Bone marrow (tissue), 2 donors: ENCODE data around the gene MYOM3.
"Not testable (repeated sequence)": the region's sequence is repeated elsewhere in the genome, so short reads cannot be mapped to it uniquely, and the experiment has no call there.

Source experiments
- DNase-seq, 2 donors: peaks; one replicate each; lab custom pipeline; 2025; lab: John Stamatoyannopoulos, UW

The MYOM3 gene

DNA sequence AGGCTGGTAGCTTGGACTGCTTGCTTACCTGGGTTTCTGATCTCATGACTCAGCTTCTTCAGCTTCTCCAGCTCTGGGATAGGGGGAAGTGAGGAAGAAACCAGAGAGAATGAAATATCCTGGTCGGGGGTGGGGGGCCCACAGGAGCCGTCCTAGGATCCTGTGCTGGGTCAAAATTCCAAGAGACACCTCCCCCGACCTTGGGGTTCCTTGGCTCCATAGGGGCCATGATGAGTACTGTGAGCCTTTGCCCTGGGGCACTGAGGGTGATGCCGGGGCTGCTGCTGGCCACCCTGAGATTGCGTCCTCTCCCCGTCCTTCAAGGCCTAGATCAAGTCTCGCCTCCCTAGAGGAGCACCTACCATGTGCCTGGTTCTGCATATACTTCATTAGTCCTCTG lies 40.0 kb downstream of the MYOM3 start:
- DNase-seq = no peak

DNA sequence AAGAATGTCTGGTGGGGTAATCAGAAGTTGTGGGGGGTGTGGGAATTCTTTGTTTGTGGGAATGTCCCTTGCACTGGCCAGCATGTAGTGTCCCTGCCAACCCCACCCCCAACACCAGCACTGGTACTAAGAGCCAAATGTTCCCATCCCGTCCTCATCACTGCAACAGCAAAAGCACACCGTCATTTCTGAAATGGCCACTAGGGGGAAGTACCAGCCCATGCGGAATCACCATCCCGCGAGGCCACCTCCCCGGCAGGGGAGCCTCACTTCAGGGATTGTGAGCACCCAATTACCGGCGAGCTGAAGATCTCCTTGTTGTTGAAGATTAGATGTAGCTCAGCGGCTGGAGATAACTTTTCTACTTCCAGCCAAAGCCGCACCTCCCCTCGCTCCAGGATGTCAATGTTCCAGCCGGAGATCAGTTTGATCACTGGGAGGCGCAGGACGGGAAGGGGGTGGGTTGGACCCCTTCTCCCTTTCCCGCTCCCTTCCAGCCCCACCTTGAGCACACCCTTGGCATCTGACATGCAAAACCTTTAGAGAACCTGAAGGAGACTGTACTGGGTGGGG lies 41.0 kb downstream of the MYOM3 start:
- DNase-seq = peak; percentile 14 to 76

- no peak for DNase-seq
Measured at GRCh38 chr1:24069817-24070216, 42.1 kb downstream of the MYOM3 start.

GRCh38 chr1:24067978-24068377 lies 44.0 kb downstream of the MYOM3 start:
- DNase-seq = no peak

- DNase-seq = no peak
Measured at GRCh38 chr1:24065304-24065703, 46.6 kb downstream of the MYOM3 start.

DNA sequence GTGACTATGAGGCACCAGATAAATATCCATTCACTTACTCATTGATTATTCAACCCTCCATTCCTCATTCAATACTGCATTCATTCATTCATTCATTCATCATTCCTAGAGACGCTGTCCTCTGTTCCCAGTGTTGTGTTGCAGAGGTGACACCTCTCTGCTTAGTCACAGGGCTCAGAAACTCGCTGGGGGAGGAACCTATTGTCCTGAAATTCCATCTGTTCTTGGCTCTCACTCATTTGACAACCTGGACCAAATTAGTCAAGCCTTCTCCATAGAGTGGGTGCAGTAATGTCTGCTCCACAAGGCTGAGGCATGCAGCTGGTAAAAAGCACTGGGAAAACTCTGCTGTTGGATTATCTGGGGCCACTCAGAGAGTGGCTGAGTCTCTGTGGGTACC lies 49.7 kb downstream of the MYOM3 start:
- DNase-seq = no peak

DNA sequence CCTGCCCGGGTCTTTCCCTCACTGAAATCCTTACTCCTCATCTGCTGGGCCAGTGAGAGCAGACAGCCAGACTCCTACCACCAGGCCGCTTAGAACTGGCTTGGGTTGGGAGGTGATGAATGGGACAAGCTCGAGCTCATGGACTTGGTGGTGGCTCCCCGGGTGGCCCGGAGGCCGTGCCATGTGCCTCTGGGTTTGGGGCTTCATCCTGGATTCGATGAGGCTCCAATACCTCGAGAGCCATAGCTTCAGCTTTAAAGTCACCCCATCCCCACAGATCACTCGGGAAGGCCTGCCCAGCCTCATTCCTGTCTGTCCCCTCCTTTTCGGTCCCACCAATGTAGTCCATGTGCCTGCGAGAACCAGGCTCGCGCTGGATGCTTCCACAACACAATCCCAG lies 51.5 kb downstream of the MYOM3 start:
- no peak for DNase-seq

DNA sequence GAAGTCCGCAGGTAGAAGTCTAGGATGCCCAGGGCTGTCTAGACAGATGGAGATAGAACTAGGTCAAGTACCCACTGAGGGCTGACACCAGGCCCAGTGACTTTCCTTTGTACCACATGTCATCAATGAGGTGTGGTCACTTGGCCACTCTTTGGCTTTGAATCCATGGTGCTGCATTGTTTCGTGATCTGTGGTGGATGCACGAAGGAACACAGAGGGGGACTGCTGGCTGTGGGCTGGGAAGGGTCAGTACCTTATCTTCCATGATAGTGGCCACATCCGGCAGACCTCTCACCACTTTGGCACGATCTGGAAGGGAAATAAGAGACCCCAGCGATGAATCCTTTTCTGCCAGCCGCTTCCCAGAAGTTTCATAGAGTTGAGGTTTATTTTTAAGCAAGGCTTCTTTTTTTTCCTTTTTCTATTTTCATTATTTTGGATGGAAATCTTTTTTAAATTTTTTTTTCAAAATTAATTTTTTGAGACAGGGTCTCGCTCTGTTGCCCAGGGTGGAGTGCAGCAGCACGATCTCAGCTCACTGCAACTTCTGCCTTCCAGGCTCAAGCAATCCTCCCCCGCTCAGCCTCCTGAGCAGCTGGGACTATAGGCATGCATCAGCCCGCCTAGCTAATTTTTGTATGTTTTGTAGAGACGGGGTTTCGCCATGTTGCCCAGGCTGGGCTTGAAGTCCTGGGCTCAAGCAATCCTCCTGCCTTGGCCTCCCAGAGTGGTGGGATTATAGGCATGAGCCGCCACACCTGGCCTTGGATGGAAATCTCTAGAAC lies 53.1 kb downstream of the MYOM3 start:
- no peak for DNase-seq

DNA sequence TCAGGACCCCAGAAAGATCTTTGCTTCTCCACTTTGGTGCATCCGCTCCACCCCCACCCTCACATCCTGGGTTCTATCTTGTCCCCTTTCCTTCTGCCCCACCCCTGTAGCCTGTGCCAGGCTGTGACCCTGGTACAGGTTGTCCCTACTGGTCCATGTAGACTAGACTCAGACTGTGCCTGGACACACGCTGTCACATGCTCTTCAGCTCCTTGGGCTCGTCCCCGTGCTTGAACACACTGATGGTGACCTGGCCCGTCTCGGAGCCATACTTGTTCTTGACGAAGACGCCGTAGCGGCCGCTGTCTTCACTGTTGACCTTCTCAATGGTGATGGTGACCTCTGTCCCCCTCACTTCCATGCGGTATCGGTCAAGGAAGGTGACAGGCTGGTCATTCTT lies 54.8 kb downstream of the MYOM3 start:
- no peak for DNase-seq

- DNase-seq = no peak
Measured at GRCh38 chr1:24055681-24056080, 56.3 kb downstream of the MYOM3 start.

DNA sequence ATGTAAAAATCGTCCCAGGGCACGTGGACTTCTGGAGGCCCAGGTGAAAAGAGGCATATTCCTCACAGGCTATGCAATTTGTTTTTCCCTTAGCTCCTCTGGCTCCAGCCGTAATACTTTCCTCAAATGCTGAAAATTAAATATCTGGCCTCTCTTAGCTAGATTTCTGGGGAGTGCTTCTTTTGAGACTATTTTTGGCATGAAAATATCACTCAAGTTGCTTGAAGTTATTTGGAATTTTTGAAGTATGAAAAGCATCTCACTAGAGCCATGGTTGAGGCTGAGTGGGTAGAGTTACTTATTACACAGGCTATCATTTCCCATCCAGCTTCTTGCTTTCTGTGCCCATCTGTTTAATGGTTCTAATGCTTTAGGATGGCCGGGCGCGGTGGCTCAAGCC lies 59.7 kb downstream of the MYOM3 start:
- DNase-seq = no peak

- no peak for DNase-seq
Measured at GRCh38 chr1:24051206-24051945, 60.6 kb downstream of the MYOM3 start.

- no peak for DNase-seq
Measured at GRCh38 chr1:24049733-24050132, 62.2 kb downstream of the MYOM3 start.

DNA sequence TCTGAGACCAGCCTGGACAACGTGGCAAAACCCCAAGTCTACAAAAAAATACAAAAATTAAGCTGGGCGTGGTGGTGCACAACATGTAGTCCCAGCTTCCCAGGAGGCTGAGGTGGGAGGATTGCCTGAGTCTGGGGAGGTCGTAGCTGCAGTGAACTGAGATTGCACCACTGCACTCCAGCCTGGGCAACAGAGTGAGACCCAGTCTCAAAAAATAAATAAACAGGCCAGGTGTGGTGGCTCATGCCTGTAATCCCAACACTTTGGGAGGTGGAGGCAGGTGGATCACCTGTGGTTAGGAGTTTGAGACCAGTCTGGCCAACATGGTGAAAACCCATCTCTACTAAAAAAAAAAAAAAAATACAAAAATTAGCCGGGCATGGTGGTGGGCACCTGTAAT lies 63.0 kb downstream of the MYOM3 start:
- DNase-seq = not testable (repeated sequence)

GRCh38 chr1:24048205-24048869 lies 63.6 kb downstream of the MYOM3 start:
- DNase-seq = no peak

DNA sequence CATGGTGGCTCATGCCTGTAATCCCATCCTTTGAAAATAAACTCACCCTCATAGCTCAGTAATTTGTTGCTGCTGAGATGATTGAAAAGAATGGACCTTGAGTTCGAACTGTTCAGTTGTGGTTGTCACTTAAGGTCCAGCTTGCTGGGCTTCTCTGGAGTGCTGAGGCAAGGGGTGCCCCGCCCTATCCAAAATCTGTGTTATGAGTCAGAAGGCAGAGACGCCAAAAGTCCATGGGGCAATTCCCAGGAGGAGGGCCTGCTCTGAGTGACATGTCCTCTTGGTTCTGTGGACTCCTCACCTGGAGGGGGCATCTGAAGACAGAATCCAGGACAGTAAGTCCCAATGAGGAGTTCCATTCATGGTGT lies 64.8 kb downstream of the MYOM3 start:
- DNase-seq = no peak

GRCh38 chr1:24045771-24046170 lies 66.2 kb downstream of the MYOM3 start:
- DNase-seq = no peak

GRCh38 chr1:24044672-24045071 lies 67.3 kb downstream of the MYOM3 start:
- DNase-seq = not testable (repeated sequence)

DNA sequence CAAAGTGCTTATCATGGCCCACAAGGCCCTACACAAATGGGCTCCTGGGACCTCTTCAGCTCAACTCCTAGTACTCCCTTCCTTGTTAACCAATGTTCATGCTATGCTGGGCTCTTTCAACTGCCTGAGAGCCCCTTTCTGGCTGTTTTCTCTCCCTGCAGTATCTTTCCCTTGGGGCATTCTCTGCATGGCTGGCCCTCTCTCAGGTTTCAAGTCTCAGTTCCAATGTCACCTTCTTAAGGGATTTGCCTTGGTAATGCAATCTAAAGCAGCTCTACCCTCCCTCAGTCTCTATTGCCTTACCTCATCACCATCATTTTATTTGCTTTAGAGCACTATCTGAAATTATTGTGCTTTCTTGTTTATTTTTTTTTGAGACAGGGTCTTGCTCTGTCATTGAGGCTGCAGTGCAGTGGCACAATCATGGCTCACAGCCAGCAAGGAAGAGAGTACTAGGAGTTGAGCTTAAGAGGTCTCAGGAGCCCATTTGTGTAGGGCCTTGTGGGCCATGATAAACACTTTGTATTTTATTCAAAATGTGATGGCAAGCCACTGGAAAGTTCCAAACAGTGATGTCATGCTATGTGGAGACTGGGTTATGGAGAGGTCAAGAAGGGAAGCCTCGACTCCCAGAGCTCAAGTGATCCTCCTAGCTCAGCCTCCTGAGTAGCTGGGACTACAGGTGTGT lies 68.4 kb downstream of the MYOM3 start:
- no peak for DNase-seq

GRCh38 chr1:24042315-24042714 lies 69.6 kb downstream of the MYOM3 start:
- DNase-seq = no peak

DNA sequence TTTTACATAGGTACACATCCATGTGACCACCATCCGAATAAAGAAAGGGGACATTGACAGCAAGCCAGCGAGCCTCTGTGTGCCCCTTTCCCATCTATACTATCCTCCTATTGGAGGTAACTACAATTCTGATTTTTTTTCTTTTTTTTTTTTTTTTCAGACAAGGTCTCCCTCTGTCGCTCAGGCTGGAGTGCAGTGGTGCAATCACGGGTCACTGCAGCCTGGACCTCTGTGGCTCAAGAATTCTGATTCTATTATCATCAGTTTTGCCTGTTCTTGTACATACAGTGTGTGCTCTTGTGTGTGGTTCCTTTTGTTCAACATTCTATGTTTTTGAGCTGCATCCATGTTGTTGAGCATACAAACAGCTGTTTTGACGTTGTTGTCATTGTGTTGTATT lies 75.8 kb downstream of the MYOM3 start:
- DNase-seq = no peak

DNA sequence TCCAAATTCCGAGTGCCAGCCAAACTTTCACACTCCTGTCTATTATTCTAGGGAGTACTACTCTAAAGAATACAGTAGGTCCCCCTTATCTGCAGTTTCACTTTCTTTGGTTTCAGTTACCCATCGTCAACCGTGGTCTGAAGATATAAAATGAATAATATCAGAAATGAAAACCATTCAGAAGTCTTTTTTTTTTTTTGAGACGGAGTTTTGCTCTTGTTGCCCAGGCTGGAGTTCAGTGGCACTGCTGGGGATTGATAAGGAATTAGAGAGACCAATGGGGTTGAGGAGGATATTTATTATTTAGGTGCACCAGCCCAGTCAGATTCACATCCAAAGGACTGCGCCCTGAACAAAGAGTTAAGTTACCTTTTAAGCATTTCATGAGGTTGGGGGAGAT lies 79.0 kb downstream of the MYOM3 start:
- DNase-seq = no peak
